ENCODE data around the gene FOXO3.

- TF ChIP-seq CTCF (IDR thresholded peaks at IDR 0.05) (no peak; the same call in 1 of the 2 replicates), SIN3A (IDR thresholded peaks at IDR 0.05; ENCODE audit: borderline replicate concordance, insufficient read depth, low read depth, low read length) (no peak), POLR2AphosphoS5 (IDR thresholded peaks at IDR 0.05; ENCODE audit: low read depth, low read length) (no peak), REST (IDR thresholded peaks at IDR 0.05; ENCODE audit: insufficient read depth in 1 of 2, low read depth in 2 of 2, low read length in 1 of 2) (no peak), TCF7L2 (IDR thresholded peaks at IDR 0.05; ENCODE audit: low read depth, low read length) (no peak)
Observed at GRCh38 chr6:108606250-108606690, 45.6 kb downstream of the FOXO3 start.
